GM20000 (cell line): ENCODE measurements around the gene TMPRSS12.
"Not testable (repeated sequence)": the region's sequence is repeated elsewhere in the genome, so short reads cannot be mapped to it uniquely, and the experiment has no call there.

Source experiments
- DNase-seq: peaks from one replicate; pipeline ENCODE4 v3.0.0; 2012; ENCODE audit warnings: low spot score
- CTCF ChIP-seq: IDR thresholded peaks from 2 replicates; pipeline ENCODE4 v1.5.1; 2012; ENCODE audit warnings: mild to moderate bottlenecking, control low read depth; ENCODE audit errors: extremely low read depth, missing control alignments

TMPRSS12 gene

GRCh38 chr12:50842637-50843493, at the start of gene TMPRSS12:
Gene TMPRSS12, plus strand, starts transcription at chr12:50842926. Its CDS starts 39 bp downstream, at chr12:50842965.
- DNase-seq = no peak
- TF ChIP-seq CTCF = no peak

GRCh38 chr12:50799908-50800307, 42.8 kb upstream of the TMPRSS12 start:
- DNase-seq = no peak

GRCh38 chr12:50803230-50803875, 39.4 kb upstream of the TMPRSS12 start:
- no peak for DNase-seq
- TF ChIP-seq CTCF = no peak

More at GRCh38 chr12:50799908-50800307, 42.8 kb upstream of the TMPRSS12 start:
- TF ChIP-seq CTCF = no peak

- DNase-seq = no peak
- TF ChIP-seq CTCF = no peak
These were observed 36.5 kb upstream of the TMPRSS12 start for GRCh38 chr12:50806176-50806575.

- DNase-seq = not testable (repeated sequence)
These were observed 33.6 kb upstream of the TMPRSS12 start for GRCh38 chr12:50809131-50809530.

- not testable (repeated sequence) for DNase-seq
These were observed 27.8 kb upstream of the TMPRSS12 start for GRCh38 chr12:50814921-50815320.

GRCh38 chr12:50820177-50820576, 22.5 kb upstream of the TMPRSS12 start:
- DNase-seq = no peak
- TF ChIP-seq CTCF = no peak

GRCh38 chr12:50822082-50822481, 20.6 kb upstream of the TMPRSS12 start:
- TF ChIP-seq CTCF = no peak
- no peak for DNase-seq

- DNase-seq = not testable (repeated sequence)
These were observed 19.0 kb upstream of the TMPRSS12 start for GRCh38 chr12:50823724-50824123.
